ENCODE data around the gene S100A10.

GRCh38 chr1:151968058-151968457, 25.6 kb downstream of the S100A10 start:
- no peak for TF ChIP-seq CTCF (IDR thresholded peaks at IDR 0.05; ENCODE audit: poor library complexity, severe bottlenecking)
- no peak for TF ChIP-seq SMC3 (conservative IDR thresholded peaks at IDR 0.05; ENCODE audit: poor library complexity)
- TF ChIP-seq EZH2 (IDR thresholded peaks at IDR 0.05; ENCODE audit: borderline replicate concordance, insufficient read depth, low read length, poor library complexity, severe bottlenecking): no peak
- no peak for TF ChIP-seq EP300 (conservative IDR thresholded peaks at IDR 0.05; ENCODE audit: poor library complexity, severe bottlenecking)
- TF ChIP-seq TAF1 (IDR thresholded peaks at IDR 0.05; ENCODE audit: low read depth): no peak
- no peak for TF ChIP-seq POLR2AphosphoS5 (IDR thresholded peaks at IDR 0.05)
- no peak for TF ChIP-seq RAD21 (conservative IDR thresholded peaks at IDR 0.05)
